A673 (cell line): ENCODE measurements around the gene KLF7. TPM values are rescaled to one million over a fixed set of nuclear protein-coding genes. Genes with fewer than 3 reads are reported as not detected.

Experiments used
- BruUV-seq: library from RNA; stranded (reverse); fragments of 400-500 nt; replicated peaks from 2 replicates; lab custom pipeline; 2021; lab: Mats Ljungman, UMichigan
- CTCF ChIA-PET: fragments of 300-600 bp; sonication (Branson Sonifier 250); formaldehyde crosslinking; loops from one replicate; lab custom pipeline; 2022; ENCODE audit warnings: antibody characterized with exemption; lab: Charles Lee
- POLR2A ChIA-PET: fragments of 300-600 bp; sonication (Branson Sonifier 250); formaldehyde crosslinking; loops from one replicate; lab custom pipeline; 2022; ENCODE audit warnings: antibody characterized with exemption; ENCODE audit not compliant: low non-redundant PET; lab: Charles Lee
- DNase-seq: peaks from one replicate; pipeline ENCODE4 v3.0.0-alpha.2; 2015; ENCODE audit warnings: low spot score
- H3K27ac ChIP-seq: fragments of 200-600 bp; sonication (generic); 2 replicates; pipeline ENCODE4 v1.5.1; 2016; ENCODE audit warnings: mixed run types, low read depth, mild to moderate bottlenecking, mixed read lengths, antibody characterized with exemption, low read length; ENCODE audit not compliant: poor library complexity, severe bottlenecking
- H3K27me3 ChIP-seq: fragments of 200-600 bp; sonication (generic); replicated peaks from 2 replicates; pipeline ENCODE4 v1.6.1; 2017; ENCODE audit warnings: mixed run types, low read depth, mild to moderate bottlenecking, mixed read lengths, antibody characterized with exemption, low read length; ENCODE audit not compliant: insufficient read depth, poor library complexity
- H3K36me3 ChIP-seq: fragments of 200-600 bp; sonication (generic); 2 replicates; pipeline ENCODE4 v1.6.1; 2016; ENCODE audit warnings: mixed run types, mild to moderate bottlenecking, mixed read lengths, antibody characterized with exemption, low read length; ENCODE audit not compliant: insufficient read depth, poor library complexity, severe bottlenecking
- H3K4me1 ChIP-seq: fragments of 200-600 bp; sonication (generic); 2 replicates; pipeline ENCODE4 v1.6.1; 2017; ENCODE audit warnings: mixed run types, mild to moderate bottlenecking, mixed read lengths, antibody characterized with exemption, low read length; ENCODE audit not compliant: insufficient read depth, poor library complexity, severe bottlenecking
- H3K4me3 ChIP-seq: fragments of 200-600 bp; sonication (generic); 2 replicates; pipeline ENCODE4 v1.5.1; 2016; ENCODE audit warnings: low read depth, mixed run types, mild to moderate bottlenecking, mixed read lengths, low read length; ENCODE audit not compliant: poor library complexity, severe bottlenecking
- H3K9me3 ChIP-seq: fragments of 200-600 bp; sonication (generic); 2 replicates; pipeline ENCODE4 v1.6.1; 2016; ENCODE audit warnings: mixed run types, low read depth, mild to moderate bottlenecking, mixed read lengths, antibody characterized with exemption, low read length; ENCODE audit not compliant: poor library complexity, severe bottlenecking
- CTCF ChIP-seq: fragments of 300-800, 200-600 bp; sonication (generic); conservative IDR thresholded peaks from 2 replicates; pipeline ENCODE4 v1.5.1; 2017; ENCODE audit warnings: low read depth, mild to moderate bottlenecking, antibody characterized with exemption, low read length, moderate library complexity, mixed read lengths
- EZH2 ChIP-seq: fragments of 200-600 bp; sonication (generic); IDR thresholded peaks from 2 replicates; pipeline ENCODE4 v1.6.1; 2017; ENCODE audit warnings: borderline replicate concordance, low read depth, mild to moderate bottlenecking, mixed read lengths, antibody characterized with exemption, low read length; ENCODE audit not compliant: poor library complexity, severe bottlenecking
- intact Hi-C: fragments of 100-400 bp; cut with micrococcal nuclease; formaldehyde crosslinking; loops from one replicate; pipeline ENCODE4 v1.10.0; 2022; ENCODE audit not compliant: unreplicated experiment
- total RNA-seq: library from RNA; stranded (reverse); gene quantifications from 2 replicates; pipeline ENCODE4 v1.2.3, GENCODE V29; 2021

Gene KLF7
- total RNA-seq, 1 experiment from 2014 or later, result 16.4 TPM

- POLR2A ChIA-PET, result no interaction called here
- TF ChIP-seq CTCF (0 out of 2 replicates have a peak, but pooled peaks have one; percentile 16), EZH2 (no peak)
- intact Hi-C loops, result no loop called here
- CTCF ChIA-PET, result no interaction called here
- no peaks in the 10 kb centered on the region for H3K9me3 ChIP-seq
- peaks cover 5% of the 10 kb centered on the region for H3K4me1 ChIP-seq
- no TSS peak for BruUV-seq
- no peaks in the 10 kb centered on the region for H3K36me3 ChIP-seq
- DNase-seq, result no peak
- no peak overlapping the region for H3K27ac ChIP-seq
- no peak overlapping the region for H3K4me3 ChIP-seq
- H3K27me3 ChIP-seq, result no peaks in the 10 kb centered on the region
These were observed 49.9 kb downstream of the KLF7 start for GRCh38 chr2:207115715-207116364.

GRCh38 chr2:207113414-207113813 lies 52.3 kb downstream of the KLF7 start:
- POLR2A ChIA-PET, result no interaction called here
- no peaks in the 10 kb centered on the region for H3K27me3 ChIP-seq
- H3K4me3 ChIP-seq, result no peak overlapping the region
- intact Hi-C loops, result no loop called here
- H3K4me1 ChIP-seq, result peaks cover 5% of the 10 kb centered on the region
- no TSS peak for BruUV-seq
- no peak overlapping the region for H3K27ac ChIP-seq
- H3K9me3 ChIP-seq, result no peaks in the 10 kb centered on the region
- CTCF ChIA-PET, result no interaction called here
- no peak for DNase-seq
- H3K36me3 ChIP-seq, result no peaks in the 10 kb centered on the region
- TF ChIP-seq EZH2 (no peak), CTCF (no peak)

GRCh38 chr2:207112785-207113184 lies 53.0 kb downstream of the KLF7 start:
- no peak overlapping the region for H3K4me3 ChIP-seq
- intact Hi-C loops, result no loop called here
- H3K27ac ChIP-seq, result no peak overlapping the region
- POLR2A ChIA-PET, result no interaction called here
- peaks cover 5% of the 10 kb centered on the region for H3K4me1 ChIP-seq
- no peaks in the 10 kb centered on the region for H3K36me3 ChIP-seq
- TF ChIP-seq EZH2, result no peak
- no peak for TF ChIP-seq CTCF
- no peaks in the 10 kb centered on the region for H3K27me3 ChIP-seq
- CTCF ChIA-PET, result no interaction called here
- no peaks in the 10 kb centered on the region for H3K9me3 ChIP-seq
- DNase-seq, result no peak
- BruUV-seq, result no TSS peak
